PC-3 (cell line): ENCODE results near the gene KRTAP9-3.

Experiments
- EZH2phosphoT487 ChIP-seq: fragments of 300-600 bp; sonication (generic); IDR thresholded peaks from 2 replicates; pipeline ENCODE4 v1.6.1; 2018; ENCODE audit warnings: mild to moderate bottlenecking, antibody characterized with exemption, low read length, borderline replicate concordance
- TF ChIP-seq, protein P1 (sequence below): fragments of 300-600 bp; sonication (generic); conservative IDR thresholded peaks from 2 replicates; pipeline ENCODE4 v1.5.1; 2017; ENCODE audit warnings: antibody characterized with exemption, low read depth, mild to moderate bottlenecking, low read length

DNA sequence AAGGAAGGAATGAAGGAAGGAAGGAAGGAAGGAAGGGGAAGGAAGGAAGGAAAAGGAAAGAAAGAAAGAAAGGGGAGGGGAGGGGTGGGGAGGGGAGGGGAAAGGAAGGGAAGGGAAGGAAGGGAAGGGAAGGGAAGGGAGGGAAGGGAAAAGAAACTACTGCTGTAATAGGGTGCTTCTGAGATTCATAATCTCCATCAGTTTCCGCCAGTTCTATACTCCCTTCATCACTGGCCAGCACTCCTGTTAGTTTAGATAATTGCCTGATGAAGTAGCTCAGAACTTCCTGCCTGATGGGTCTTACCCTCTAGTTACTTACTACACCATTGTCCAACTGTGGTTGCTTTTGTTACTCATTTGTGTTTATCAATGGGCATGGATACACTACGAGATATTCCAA, 31.0 kb downstream of the KRTAP9-3 start:
- TF ChIP-seq EZH2phosphoT487, result no peak
- TF ChIP-seq, protein P1, sequence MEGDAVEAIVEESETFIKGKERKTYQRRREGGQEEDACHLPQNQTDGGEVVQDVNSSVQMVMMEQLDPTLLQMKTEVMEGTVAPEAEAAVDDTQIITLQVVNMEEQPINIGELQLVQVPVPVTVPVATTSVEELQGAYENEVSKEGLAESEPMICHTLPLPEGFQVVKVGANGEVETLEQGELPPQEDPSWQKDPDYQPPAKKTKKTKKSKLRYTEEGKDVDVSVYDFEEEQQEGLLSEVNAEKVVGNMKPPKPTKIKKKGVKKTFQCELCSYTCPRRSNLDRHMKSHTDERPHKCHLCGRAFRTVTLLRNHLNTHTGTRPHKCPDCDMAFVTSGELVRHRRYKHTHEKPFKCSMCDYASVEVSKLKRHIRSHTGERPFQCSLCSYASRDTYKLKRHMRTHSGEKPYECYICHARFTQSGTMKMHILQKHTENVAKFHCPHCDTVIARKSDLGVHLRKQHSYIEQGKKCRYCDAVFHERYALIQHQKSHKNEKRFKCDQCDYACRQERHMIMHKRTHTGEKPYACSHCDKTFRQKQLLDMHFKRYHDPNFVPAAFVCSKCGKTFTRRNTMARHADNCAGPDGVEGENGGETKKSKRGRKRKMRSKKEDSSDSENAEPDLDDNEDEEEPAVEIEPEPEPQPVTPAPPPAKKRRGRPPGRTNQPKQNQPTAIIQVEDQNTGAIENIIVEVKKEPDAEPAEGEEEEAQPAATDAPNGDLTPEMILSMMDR, result no peak
